GM12865 (cell line): ENCODE data around the gene IKZF5.

Experiments
- DNase-seq: peaks from one replicate; pipeline ENCODE4 v3.0.0; 2010; ENCODE audit warnings: low read depth
- H3K4me3 ChIP-seq: 2 replicates; pipeline ENCODE4 v1.5.1; 2011; ENCODE audit warnings: mild to moderate bottlenecking, low read depth, low read length, control low read depth
- TF ChIP-seq, protein P1 (sequence below): IDR thresholded peaks from 2 replicates; pipeline ENCODE4 v1.5.1; 2011; ENCODE audit warnings: low read length, control low read depth, low read depth, inconsistent platforms; ENCODE audit not compliant: insufficient read depth; ENCODE audit errors: missing control alignments

Gene IKZF5, protein sequence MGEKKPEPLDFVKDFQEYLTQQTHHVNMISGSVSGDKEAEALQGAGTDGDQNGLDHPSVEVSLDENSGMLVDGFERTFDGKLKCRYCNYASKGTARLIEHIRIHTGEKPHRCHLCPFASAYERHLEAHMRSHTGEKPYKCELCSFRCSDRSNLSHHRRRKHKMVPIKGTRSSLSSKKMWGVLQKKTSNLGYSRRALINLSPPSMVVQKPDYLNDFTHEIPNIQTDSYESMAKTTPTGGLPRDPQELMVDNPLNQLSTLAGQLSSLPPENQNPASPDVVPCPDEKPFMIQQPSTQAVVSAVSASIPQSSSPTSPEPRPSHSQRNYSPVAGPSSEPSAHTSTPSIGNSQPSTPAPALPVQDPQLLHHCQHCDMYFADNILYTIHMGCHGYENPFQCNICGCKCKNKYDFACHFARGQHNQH

DNA sequence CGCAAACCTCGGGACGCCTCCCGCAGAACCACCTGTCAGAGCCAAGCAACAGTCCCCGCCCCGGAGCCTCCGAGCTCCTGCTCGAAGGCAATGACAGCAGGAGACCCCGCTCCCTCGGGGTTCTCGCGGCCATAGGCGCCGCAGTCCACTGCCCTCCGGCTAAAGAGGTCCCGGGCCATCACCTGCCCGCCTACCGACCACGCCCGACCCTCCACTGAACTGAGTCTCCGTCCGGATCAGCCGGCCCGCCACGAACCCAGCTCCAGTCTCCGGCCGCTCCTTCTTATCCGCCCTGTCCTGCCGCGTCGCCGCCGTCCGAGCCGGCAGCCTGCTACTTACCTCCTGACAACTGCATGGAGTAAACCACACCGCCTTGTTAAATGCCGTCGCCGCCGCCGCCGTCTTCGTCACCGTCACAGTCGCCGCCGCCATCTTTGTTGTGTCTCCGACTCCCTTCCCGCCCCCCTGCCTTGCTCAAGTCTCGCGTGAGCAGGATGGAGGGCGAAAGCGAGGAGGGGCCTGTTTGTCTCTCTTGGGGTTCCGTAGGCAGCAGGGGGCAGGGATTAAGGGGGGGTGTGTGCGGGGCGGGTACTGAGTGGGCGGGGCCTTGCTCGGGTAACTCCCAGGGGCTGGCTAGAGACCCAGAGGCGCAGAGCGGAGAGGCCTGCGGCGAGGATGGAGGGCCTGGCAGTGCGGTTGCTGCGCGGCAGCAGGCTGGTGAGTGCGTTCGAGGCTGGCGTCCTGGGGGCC, at the start of gene IKZF5, which contains the start of gene ACADSB:
Gene IKZF5 (minus strand): TSS at position 441 of the 750 bp plus-strand sequence. CDS start 10,170 bp downstream, outside the sequence.
Gene ACADSB (plus strand): TSS at position 652 of the 750 bp plus-strand sequence. CDS start 24 bp downstream, at position 676.
- TF ChIP-seq, protein P1, sequence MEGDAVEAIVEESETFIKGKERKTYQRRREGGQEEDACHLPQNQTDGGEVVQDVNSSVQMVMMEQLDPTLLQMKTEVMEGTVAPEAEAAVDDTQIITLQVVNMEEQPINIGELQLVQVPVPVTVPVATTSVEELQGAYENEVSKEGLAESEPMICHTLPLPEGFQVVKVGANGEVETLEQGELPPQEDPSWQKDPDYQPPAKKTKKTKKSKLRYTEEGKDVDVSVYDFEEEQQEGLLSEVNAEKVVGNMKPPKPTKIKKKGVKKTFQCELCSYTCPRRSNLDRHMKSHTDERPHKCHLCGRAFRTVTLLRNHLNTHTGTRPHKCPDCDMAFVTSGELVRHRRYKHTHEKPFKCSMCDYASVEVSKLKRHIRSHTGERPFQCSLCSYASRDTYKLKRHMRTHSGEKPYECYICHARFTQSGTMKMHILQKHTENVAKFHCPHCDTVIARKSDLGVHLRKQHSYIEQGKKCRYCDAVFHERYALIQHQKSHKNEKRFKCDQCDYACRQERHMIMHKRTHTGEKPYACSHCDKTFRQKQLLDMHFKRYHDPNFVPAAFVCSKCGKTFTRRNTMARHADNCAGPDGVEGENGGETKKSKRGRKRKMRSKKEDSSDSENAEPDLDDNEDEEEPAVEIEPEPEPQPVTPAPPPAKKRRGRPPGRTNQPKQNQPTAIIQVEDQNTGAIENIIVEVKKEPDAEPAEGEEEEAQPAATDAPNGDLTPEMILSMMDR, result no peak
- peak; percentile 99 for DNase-seq
- H3K4me3 ChIP-seq, result peak within 1 kb of the TSS; percentile 100

DNA sequence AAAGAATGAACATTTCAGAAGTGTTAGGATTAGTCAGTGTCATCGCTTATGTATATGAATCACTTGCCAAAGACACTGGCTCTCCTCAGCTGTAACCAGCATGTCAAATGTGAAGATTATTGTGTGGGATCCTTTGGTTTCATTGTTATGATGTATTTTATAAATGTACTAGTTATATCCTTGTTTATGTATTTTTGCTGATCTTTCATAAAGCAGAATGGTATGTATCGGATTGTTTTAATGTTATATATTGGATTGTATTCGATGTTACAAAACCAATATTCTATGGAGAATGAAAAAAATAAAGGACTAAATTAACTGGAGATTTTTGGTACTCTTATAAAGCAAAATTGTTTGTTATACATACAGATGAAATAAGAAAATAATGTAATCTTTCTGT, 49.4 kb upstream of the IKZF5 start:
- H3K4me3 ChIP-seq, result no peak overlapping the region
- DNase-seq, result no peak
- TF ChIP-seq, protein P1, result no peak

DNA sequence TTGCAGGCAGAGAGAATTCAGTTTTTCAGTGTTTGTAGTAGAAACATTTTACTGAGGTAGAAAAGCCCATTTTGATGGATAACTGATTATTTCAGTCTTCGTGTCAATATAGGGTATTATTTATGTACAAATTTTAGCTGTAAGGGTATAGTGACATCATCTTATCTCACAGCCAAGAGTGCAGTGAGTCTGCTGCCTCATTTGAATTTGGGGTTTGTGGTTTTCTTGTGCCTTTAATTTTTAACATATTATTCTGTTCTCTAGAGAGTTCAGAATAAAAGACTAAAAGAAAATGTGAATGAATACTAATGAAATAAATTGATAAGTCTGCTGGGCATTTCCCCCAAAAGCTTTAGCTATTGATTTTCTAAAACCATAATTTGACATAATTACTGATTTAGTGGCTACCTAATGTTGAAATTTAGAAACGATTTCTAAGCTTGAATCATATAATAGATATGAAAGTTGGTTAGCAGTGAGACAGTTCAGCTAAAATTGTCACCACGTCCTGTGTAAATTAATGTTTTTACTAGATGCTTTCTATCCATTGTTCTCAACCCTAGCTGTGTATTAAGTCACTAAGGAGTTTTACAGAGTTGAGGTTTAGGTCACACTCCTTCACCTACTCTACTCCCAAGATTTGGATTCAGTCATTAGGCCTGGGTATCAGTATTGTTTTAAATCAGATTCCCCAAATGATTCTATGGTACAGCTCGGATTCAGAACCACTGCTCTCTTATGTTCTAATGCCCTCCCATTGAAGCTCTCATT, 37.6 kb upstream of the IKZF5 start:
- DNase-seq, result no peak
- no peak overlapping the region for H3K4me3 ChIP-seq
- TF ChIP-seq, protein P1, result no peak

DNA sequence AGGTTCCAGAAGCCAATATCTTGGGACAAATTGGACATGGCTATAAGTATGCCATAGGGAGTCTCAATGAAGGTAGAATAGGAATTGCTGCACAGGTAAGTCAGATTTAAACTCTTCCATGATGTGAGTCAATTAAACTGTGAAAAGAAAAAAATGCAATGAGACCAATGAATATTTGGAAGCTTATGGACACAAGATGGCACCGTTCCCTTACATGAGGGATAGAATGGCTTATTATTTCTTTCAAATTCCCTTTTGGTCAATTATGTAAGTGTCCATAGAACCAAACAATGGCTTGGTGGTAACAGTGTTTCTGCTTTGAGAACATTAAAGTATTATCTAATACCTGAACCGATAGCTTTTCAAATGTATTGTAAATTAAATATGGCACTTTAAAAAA, 35.8 kb upstream of the IKZF5 start:
- no peak for DNase-seq
- no peak overlapping the region for H3K4me3 ChIP-seq
- TF ChIP-seq, protein P1, result no peak

DNA sequence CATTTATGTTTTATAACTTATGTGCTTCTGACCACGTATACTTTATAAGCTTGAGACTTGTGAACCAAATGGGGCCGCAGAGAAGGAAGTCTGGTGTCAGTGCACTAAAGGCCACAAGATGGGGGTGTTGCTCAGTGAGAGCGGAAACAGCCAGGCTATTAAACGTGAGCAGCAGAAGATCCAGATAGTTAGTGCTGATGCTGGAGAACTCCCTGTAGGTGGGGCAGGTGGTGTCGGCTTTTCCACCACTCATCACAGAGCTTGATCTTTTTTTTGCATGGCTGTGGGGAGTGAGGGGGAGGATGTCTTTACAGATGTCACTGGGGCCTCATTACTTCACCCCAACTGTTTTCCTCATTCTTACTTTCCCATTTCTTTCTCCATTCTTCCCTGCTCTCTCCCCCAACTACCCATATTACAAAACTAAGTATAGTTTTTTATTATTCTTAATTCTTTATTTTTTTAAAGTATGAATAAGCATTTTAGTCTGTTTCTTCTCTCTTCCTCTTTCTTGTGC, 34.9 kb upstream of the IKZF5 start:
- DNase-seq, result peak; percentile 84
- TF ChIP-seq, protein P1, result peak; percentile 70
- no peak overlapping the region for H3K4me3 ChIP-seq

DNA sequence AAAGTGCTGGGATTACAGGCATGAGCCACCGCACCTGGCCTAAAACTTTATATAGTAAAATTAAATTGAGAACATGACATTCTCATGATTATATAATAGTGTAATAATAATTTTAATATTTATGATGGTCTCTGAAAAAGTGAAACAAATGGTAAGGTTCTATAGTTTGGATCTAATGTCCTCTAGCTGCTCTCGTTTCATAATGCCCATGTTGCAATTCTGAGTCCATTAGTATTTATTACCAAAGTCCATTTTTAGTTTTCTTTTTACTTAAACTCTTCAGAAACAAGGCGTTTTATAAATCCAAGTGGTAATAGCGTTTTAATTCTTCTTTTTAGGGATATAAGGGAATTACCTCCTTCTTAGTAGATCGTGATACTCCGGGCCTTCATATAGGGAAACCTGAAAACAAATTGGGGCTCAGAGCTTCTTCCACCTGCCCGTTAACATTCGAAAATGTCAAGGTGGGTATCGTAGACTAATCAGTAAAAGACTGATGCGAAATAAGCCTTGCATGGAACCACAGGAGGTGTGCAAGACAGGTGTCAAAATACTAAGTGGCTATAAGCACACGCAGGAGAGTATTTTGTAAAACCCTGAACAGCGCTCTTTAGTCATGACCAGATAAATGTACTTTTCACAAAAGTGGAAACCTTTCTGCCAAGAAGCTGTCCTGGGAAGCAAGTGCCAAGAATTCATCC, 34.3 kb upstream of the IKZF5 start:
- TF ChIP-seq, protein P1, result no peak
- H3K4me3 ChIP-seq, result no peak overlapping the region
- DNase-seq, result no peak
